Glutamatergic neuron (in vitro differentiated cells): ENCODE measurements around the gene TMED9. TPM values are rescaled to one million over a fixed set of nuclear protein-coding genes. Genes with fewer than 3 reads are reported as not detected.
A peak's percentile ranks its signal among the peaks of the same experiment; 100 is the strongest.
"Not testable (repeated sequence)": the region's sequence is repeated elsewhere in the genome, so short reads cannot be mapped to it uniquely, and the experiment has no call there.

Source experiments
- DNase-seq: peaks from one replicate; pipeline ENCODE4 v3.0.0; 2022
- H3K27ac Mint-ChIP-seq: one replicate; pipeline ENCODE4 v1.8.0; 2020; ENCODE audit warnings: mild to moderate bottlenecking, mixed read lengths, inconsistent platforms; ENCODE audit not compliant: unreplicated experiment
- H3K27me3 Mint-ChIP-seq: one replicate; pipeline ENCODE4 v1.8.0; 2020; ENCODE audit warnings: mild to moderate bottlenecking, moderate library complexity, mixed read lengths, inconsistent platforms; ENCODE audit not compliant: unreplicated experiment
- H3K36me3 Mint-ChIP-seq: one replicate; pipeline ENCODE4 v1.8.0; 2020; ENCODE audit warnings: mild to moderate bottlenecking, mixed read lengths, inconsistent platforms; ENCODE audit not compliant: unreplicated experiment
- H3K4me1 Mint-ChIP-seq: one replicate; pipeline ENCODE4 v1.8.0; 2020; ENCODE audit warnings: mild to moderate bottlenecking, low read depth, mixed read lengths, inconsistent platforms; ENCODE audit not compliant: unreplicated experiment
- H3K4me3 Mint-ChIP-seq: one replicate; pipeline ENCODE4 v1.8.0; 2020; ENCODE audit warnings: mild to moderate bottlenecking, mixed read lengths, inconsistent platforms; ENCODE audit not compliant: unreplicated experiment
- H3K9me3 Mint-ChIP-seq: one replicate; pipeline ENCODE4 v1.8.0; 2020; ENCODE audit warnings: mild to moderate bottlenecking, moderate library complexity, mixed read lengths, inconsistent platforms; ENCODE audit not compliant: unreplicated experiment
- total RNA-seq: library from RNA; stranded (reverse); fragmentation: NEBNext Ultra II Directional; extraction: Animal tissue kit (Norgen Biotek cat#: 25700); gene quantifications from one replicate; pipeline ENCODE4 v1.2.1, GENCODE V29; 2021; ENCODE audit not compliant: unreplicated experiment
- TF ChIP-seq, protein P1 (sequence below): fragments of 200-600 bp; sonication (generic); IDR thresholded peaks from one replicate; pipeline ENCODE4 v1.5.0; 2021; ENCODE audit not compliant: partially characterized antibody, unreplicated experiment

The TMED9 gene
- total RNA-seq, 1 donor from 2014 or later = 94.6 TPM

- peaks cover 42% of the 10 kb centered on the region for H3K4me1 Mint-ChIP-seq
- peaks cover 6% of the 10 kb centered on the region for H3K36me3 Mint-ChIP-seq
- TF ChIP-seq, protein P1, sequence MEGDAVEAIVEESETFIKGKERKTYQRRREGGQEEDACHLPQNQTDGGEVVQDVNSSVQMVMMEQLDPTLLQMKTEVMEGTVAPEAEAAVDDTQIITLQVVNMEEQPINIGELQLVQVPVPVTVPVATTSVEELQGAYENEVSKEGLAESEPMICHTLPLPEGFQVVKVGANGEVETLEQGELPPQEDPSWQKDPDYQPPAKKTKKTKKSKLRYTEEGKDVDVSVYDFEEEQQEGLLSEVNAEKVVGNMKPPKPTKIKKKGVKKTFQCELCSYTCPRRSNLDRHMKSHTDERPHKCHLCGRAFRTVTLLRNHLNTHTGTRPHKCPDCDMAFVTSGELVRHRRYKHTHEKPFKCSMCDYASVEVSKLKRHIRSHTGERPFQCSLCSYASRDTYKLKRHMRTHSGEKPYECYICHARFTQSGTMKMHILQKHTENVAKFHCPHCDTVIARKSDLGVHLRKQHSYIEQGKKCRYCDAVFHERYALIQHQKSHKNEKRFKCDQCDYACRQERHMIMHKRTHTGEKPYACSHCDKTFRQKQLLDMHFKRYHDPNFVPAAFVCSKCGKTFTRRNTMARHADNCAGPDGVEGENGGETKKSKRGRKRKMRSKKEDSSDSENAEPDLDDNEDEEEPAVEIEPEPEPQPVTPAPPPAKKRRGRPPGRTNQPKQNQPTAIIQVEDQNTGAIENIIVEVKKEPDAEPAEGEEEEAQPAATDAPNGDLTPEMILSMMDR = no peak
- H3K27ac Mint-ChIP-seq = peak within 1 kb of the TSS; percentile 89
- peak within 1 kb of the TSS; percentile 97 for H3K4me3 Mint-ChIP-seq
- DNase-seq = peak; percentile 97
- peaks cover 9% of the 10 kb centered on the region for H3K9me3 Mint-ChIP-seq
- peaks cover 17% of the 10 kb centered on the region for H3K27me3 Mint-ChIP-seq
Observed at GRCh38 chr5:177554474-177555111, 37.4 kb upstream of the TMED9 start, which contains the start of gene FAM193B. Gene FAM193B (minus strand): TSS chr5:177554563. CDS start chr5:177554458, 105 bp downstream.

- Mint-ChIP-seq H3K4me1 (peaks cover 39% of the 10 kb centered on the region), H3K27ac (peak overlapping the region; percentile 79), H3K4me3 (peak overlapping the region; percentile 75), H3K9me3 (peaks cover 9% of the 10 kb centered on the region), H3K27me3 (peaks cover 19% of the 10 kb centered on the region), H3K36me3 (peaks cover 6% of the 10 kb centered on the region)
- no peak for DNase-seq
- TF ChIP-seq, protein P1 = no peak
Observed at GRCh38 chr5:177555228-177555627, 36.8 kb upstream of the TMED9 start.

- H3K36me3 Mint-ChIP-seq = peaks cover 6% of the 10 kb centered on the region
- no peak for DNase-seq
- H3K27me3 Mint-ChIP-seq = peaks cover 19% of the 10 kb centered on the region
- peaks cover 36% of the 10 kb centered on the region for H3K4me1 Mint-ChIP-seq
- no peak overlapping the region for H3K4me3 Mint-ChIP-seq
- peaks cover 9% of the 10 kb centered on the region for H3K9me3 Mint-ChIP-seq
- TF ChIP-seq, protein P1 = no peak
- peak overlapping the region; percentile 79 for H3K27ac Mint-ChIP-seq
Observed at GRCh38 chr5:177555665-177556064, 36.3 kb upstream of the TMED9 start.

DNA sequence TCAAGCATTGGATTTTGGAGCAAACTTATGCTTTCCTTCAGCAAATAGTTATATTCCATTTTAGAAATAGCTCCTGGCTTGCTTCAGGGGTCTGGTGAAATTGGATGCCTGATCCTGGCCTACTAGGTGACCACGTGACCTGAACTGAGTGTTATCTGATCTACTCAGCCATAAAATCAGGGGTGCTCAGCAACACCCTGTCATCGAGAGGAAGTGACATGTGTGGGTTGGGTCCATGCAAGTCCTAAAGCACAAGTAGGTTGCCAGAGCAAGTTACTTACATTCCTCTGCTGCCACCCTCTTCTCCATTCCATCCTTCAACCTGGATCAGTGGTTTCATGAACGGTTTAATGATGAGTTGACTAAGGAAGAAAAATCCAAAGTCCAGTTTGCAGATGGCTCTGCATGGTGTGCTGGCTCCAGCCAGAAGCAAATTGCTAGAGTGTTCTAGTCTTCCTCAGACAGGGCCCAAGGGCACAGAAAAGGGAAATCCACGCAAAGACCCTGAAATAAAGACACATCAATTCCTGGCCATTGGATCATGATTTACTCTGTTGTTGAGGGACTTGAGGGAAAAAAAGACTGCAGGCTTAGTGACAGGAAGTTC lies 34.9 kb upstream of the TMED9 start:
- Mint-ChIP-seq H3K27ac (peak overlapping the region; percentile 77), H3K4me1 (peaks cover 24% of the 10 kb centered on the region), H3K27me3 (peaks cover 20% of the 10 kb centered on the region), H3K9me3 (peaks cover 9% of the 10 kb centered on the region), H3K36me3 (peaks cover 13% of the 10 kb centered on the region), H3K4me3 (no peak overlapping the region)
- TF ChIP-seq, protein P1 = no peak
- DNase-seq = no peak

GRCh38 chr5:177557796-177558195 lies 34.2 kb upstream of the TMED9 start:
- no peak for DNase-seq
- TF ChIP-seq, protein P1 = no peak
- Mint-ChIP-seq H3K9me3 (peaks cover 8% of the 10 kb centered on the region), H3K36me3 (peaks cover 13% of the 10 kb centered on the region), H3K27me3 (peaks cover 18% of the 10 kb centered on the region), H3K4me3 (peak overlapping the region; percentile 23), H3K4me1 (peaks cover 18% of the 10 kb centered on the region), H3K27ac (peak overlapping the region; percentile 77)

DNA sequence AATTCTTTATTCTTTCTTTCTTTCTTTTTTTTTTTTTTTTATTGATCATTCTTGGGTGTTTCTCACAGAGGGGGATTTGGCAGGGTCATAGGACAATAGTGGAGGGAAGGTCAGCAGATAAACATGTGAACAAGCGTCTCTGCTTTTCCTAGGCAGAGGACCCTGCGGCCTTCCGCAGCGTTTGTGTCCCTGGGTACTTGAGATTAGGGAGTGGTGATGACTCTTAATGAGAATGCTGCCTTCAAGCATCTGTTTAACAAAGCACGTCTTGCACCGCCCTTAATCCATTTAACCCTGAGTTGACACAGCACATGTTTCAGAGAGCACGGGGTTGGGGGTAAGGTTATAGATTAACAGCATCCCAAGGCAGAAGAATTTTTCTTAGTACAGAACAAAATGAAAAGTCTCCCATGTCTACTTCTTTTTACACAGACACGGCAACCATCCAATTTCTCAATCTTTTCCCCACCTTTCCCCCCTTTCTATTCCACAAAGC lies 32.5 kb upstream of the TMED9 start:
- H3K9me3 Mint-ChIP-seq, DNase-seq, H3K4me3 Mint-ChIP-seq: not testable (repeated sequence)
- Mint-ChIP-seq H3K36me3 (peaks cover 13% of the 10 kb centered on the region), H3K4me1 (peaks cover 16% of the 10 kb centered on the region), H3K27me3 (peaks cover 16% of the 10 kb centered on the region), H3K27ac (peak overlapping the region; percentile 81)
